Activated CD8-positive, alpha-beta memory T cell treated with anti-CD3 and anti-CD28 coated beads, Interleukin-2, amount 50 U/mL, for 24 hours (primary cell): ENCODE results near the gene TRIO.

Experiments
- DNase-seq: peaks from one replicate; pipeline ENCODE4 v3.0.0-alpha.2; 2020; ENCODE audit errors: extremely low read depth

TRIO gene

GRCh38 chr5:14356305-14356704, 213.2 kb downstream of the TRIO start:
- DNase-seq: no peak

- no peak for DNase-seq
Measured at GRCh38 chr5:14357441-14357840, 214.3 kb downstream of the TRIO start.

- no peak for DNase-seq
Measured at GRCh38 chr5:14357851-14358250, 214.7 kb downstream of the TRIO start.

GRCh38 chr5:14358536-14358935, 215.4 kb downstream of the TRIO start:
- DNase-seq: no peak

- no peak for DNase-seq
Measured at GRCh38 chr5:14359069-14360043, 216.2 kb downstream of the TRIO start.

- DNase-seq: no peak
Measured at GRCh38 chr5:14362491-14362890, 219.3 kb downstream of the TRIO start.

DNA sequence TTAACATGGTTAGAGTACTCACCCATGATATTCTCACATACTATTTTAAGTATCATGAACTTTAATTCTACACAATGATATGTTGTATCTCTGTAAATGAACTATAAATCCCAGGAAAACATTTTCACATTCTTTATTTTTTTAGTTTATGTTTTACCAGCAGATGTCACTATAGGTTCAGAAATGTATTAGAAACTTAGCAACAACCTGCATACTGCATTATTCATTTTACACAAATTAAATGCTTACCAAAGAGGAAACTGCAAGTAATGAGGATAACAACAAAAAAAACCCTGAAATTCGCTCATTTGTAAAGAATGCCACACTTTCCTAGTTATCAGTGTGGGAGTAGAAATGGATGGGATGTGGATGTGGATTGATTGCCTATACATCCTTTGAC, 221.0 kb downstream of the TRIO start:
- DNase-seq: no peak

DNA sequence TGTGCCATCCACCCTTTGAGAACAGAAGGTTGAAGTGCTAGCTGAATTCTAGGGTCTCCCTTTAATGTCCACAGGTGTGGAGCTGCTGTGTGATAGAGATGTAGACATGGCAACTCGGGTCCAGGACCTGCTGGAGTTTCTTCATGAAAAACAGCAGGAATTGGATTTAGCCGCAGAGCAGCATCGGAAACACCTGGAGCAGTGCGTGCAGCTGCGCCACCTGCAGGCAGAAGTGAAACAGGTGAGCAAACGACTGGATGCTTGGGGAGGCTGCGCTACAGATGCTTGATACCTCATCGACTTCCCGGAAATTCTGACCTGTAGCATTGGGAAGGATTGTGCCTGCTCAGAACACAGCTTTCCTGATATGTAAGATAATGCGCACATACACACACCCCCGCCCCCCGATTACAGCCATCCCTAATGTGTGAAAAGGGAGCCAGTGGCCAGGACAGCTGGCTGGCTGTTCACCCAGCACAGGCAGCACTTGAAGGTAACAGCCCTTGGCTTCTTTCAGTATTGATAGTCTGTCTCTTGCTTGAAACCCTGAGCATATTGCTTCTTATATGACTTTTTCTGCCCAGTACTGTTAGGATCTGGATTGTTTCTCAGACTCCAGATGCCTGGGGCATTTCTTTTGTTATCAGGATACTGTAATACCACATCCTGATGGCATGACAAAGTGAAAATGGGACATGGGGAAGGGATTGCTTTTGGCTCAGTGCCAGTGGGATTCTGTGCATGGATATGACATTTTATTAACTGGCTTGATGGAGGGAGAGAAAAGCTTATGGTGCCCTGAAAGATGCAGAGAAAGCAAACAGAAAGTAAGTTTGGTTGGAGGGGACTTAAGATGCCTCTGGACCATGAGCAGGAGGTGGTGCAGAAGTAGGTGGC, 221.7 kb downstream of the TRIO start:
- DNase-seq: no peak

DNA sequence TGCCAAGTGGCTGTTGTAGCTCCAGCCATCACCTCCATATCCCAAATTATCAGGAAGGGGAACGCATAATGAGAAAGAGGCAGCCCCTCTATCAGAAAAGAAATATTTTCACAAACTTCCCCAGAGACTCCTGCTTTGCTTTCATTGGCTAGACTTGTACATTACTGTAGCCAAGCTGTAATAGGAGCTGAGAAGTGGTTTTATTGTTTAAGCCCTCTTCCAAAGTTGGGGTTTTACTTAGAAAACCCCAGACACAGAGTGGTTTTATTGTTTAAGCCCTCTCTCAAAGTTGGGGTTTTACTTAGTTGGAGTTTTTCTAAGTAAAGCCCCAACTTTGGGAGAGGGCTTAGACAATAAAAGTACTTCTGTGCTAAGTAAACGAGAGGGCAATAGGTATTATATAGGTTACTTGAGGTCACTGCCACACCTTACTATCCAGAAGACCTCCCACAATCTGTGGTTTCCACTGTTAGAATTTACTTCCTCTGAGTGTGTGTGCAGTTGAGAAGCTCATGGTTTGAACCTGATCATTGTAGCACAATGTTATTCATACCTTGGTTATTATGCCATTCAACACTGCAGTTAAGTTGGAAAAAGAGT, 222.8 kb downstream of the TRIO start:
- DNase-seq: no peak

GRCh38 chr5:14366763-14367162, 223.6 kb downstream of the TRIO start:
- no peak for DNase-seq

- DNase-seq: no peak
Measured at GRCh38 chr5:14367364-14367763, 224.2 kb downstream of the TRIO start.

DNA sequence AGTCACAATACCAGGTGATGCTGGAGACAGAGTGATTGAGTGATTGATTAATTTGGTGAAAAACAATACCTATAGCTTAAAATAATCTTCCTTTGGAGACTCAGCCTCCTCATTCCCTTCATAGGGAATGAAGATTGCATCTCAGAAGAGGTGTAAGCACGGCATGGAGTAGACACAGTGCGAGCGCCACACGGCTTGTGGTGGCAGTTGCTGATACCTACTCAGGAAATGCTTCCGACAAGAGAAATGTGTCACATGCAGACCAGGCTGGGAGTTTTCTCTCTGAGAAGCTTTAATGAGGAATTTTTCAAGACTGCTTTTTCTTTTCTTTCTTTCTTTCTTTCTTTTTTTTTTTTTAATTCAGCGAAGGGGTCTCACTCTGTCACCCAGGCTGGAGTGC, 226.6 kb downstream of the TRIO start:
- DNase-seq: no peak

- no peak for DNase-seq
Measured at GRCh38 chr5:14370386-14370785, 227.2 kb downstream of the TRIO start.

GRCh38 chr5:14373685-14374084, 230.5 kb downstream of the TRIO start:
- no peak for DNase-seq

DNA sequence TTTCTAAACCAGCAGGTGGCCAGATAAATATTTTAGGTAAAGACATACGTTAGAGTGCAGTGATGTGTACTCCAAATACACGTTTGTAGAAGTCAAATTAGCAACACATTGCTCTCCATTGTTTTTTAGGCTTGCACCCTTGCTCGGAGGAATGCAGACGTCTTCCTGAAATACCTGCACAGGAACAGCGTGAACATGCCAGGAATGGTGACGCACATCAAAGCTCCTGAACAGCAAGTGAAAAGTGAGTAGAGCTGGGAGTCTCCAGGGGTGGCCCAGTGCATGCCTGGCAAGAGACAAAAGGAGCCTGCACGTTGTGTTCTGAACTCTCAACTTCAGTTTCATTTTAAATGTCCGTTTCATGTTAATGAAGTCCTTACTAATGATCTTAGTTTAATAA, 231.0 kb downstream of the TRIO start:
- DNase-seq: no peak

DNA sequence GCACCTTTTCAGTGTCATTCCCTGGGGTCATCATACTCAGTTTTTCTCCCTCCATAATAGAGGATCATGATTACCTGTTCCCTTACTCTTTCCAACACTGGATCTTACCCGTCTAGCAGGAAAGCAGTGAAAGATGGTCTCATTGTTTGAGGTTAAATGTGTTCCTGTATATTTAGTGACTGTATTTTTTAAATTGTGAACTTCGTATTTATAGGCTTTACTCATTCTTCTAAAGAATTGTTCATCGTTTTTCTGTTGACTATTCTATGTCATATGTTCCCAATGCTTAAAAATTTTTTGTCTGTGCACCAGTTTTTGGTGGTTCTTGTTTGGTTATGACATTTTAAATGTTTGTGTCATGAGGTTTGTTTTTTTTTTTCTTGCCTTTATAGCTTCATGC, 233.6 kb downstream of the TRIO start:
- DNase-seq: no peak

DNA sequence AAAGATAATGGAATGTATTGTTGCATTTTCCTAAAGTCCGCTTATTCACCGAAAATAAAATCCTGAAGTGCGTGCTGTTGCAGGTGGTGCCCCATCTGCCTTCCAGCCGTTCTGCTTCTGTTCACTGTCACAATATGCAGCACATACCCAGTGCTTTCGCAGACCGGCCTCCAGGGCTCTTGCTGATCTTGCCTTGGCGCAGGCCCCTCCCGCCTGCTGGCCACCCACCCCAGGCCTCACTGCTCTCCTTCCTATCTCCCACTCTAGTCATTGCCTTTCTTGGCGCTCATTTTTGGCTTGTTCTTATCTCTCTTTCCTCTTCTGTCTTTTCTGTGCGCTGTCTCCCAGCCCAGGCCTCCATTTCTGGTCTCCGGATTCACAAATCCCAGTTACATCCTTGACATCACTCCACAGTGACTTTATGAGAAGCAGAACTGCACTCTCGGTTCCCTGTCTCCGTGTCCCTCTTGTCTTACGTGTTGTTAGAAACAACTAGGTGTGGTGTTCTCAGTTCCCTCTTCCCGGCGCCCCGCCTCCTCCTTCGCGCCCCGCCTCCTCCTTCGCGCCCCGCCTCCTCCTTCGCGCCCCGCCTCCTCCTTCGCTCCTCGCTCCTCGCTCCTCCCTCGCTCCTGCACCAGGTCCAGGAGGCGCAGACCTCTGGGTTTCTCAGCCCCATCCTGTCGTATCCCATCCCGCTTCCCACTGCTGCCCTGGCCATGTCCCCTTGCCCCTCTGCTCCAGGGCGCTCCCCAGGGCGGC, 236.8 kb downstream of the TRIO start:
- no peak for DNase-seq

DNA sequence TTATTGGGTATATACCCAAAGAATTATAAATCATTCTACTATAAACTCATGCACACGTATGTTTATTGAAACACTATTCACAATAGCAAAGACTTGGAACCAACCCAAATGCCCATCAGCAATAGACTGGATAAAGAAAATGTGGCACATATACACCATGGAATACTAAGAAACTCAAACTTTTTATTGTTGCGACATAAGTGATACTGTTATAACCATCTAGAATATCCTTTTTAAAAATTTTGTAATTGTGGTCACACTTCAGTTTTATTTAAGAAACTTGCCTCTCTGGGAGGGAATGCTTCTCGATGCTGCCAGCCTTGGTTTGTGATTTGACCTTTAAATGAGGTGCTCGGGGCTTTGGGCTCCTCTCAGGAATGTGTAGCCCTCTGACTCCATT, 237.6 kb downstream of the TRIO start:
- no peak for DNase-seq

DNA sequence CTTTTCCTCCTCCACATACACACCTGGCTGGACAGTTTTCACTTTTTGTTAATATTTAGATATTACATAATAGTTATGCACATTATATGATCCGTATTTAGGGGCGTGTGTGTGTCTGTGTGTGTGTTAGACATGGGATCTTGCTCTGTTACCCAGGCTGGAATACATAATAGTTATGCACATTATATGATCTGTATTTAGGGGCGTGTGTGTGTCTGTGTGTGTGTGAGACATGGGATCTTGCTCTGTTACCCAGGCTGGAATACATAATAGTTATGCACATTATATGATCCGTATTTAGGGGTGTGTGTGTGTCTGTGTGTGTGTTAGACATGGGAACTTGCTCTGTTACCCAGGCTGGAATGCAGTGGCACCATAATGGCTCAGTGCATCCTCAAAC, 239.5 kb downstream of the TRIO start:
- no peak for DNase-seq

DNA sequence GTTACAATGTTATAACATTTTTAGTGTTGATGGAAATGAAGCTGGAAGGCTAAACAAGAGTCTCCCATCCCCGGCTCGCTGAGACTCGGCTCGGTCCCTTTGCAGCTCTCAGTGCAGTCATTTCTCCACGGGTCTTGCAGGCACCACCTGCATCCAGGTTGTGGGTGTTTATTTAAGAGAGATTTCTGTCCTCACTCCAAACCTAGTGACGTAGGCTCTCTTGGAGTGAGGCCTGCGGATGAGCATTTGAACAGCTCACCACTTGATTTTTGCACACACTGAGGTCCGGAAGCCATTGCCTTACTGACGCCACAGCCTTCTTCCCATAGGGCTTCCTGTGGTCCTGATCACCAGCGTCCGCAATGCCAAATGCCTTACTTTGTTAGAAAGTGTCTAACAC, 240.8 kb downstream of the TRIO start:
- no peak for DNase-seq

DNA sequence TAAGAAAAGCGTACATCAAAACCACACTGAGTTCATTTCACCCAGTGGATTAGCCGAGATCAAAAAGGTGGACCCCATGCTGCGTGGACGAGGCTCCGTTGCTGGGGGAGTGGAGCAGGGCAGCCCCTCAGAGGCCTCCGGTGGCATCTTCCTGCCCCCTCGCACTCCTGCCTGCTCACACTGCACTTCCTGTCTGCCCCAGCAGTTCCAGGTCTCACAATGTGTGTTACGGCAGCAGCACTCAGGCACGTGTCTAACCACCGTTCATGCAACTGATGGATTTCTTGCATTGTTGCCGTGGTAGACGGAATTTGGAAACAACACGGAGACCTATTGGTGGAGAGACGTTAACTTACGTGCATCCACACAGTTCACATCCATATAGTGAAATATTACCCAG, 241.9 kb downstream of the TRIO start:
- no peak for DNase-seq
